HG03378 (cell line): ENCODE measurements around the gene STS.

Experiments
- ATAC-seq: cut with Tn5 transposase; IDR thresholded peaks from one replicate; pipeline ENCODE4 v1.9.1; 2021; ENCODE audit warnings: mild to moderate bottlenecking, moderate library complexity; ENCODE audit not compliant: unreplicated experiment

STS gene, protein sequence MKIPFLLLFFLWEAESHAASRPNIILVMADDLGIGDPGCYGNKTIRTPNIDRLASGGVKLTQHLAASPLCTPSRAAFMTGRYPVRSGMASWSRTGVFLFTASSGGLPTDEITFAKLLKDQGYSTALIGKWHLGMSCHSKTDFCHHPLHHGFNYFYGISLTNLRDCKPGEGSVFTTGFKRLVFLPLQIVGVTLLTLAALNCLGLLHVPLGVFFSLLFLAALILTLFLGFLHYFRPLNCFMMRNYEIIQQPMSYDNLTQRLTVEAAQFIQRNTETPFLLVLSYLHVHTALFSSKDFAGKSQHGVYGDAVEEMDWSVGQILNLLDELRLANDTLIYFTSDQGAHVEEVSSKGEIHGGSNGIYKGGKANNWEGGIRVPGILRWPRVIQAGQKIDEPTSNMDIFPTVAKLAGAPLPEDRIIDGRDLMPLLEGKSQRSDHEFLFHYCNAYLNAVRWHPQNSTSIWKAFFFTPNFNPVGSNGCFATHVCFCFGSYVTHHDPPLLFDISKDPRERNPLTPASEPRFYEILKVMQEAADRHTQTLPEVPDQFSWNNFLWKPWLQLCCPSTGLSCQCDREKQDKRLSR

DNA sequence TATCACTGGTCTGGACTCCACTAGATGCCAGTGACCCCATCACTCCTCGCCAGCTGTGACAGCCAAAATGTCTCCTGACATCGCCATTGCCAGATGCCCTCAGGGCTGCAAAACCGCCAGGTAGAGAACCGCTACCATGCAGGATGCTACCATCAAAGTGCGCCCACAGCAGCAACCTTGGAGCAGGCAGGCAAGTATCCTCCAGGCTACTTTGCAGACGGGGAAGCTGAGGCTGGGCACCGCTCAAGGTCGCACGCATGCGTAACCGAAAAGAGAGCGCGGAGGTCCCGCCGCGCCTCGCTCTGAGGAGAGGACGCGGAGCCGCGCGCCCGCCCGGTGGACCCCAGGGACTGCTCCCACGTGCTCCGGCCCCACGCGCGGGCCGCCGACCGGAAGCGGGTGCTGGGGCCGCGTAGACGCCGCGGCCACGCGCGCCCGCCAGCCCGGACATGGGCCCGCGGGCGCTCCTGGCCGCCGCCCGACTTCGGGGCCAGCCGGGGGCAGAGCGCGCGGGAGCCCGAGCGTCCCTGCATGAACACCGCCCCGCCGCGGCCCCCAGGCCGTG is at the start of gene STS:
TSS of gene STS (plus strand) at position 300 of the 565 bp plus-strand sequence. CDS start 105,488 bp downstream, outside the sequence.
- peak; percentile 23 for ATAC-seq

GRCh38 chrX:7100022-7100421 is 47.5 kb upstream of the STS start:
- no peak for ATAC-seq

DNA sequence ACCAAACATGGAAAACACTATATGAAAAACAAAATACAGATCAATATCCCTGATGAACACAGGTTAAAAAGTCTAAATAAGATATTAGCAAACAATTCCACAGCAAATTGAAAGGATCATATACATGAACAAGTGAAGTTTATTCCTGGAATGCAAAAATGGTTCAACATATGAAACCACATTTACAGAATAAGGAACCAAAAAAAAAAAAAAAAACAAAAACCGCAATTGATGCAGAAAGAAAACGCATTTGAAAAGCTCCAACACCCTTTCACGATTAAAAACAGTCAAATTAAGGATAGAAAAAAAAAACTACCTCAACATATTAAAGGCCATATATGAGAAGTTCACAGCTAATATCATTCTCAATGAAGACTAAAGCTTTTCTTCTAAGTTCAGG is 45.4 kb upstream of the STS start:
- ATAC-seq = no peak

GRCh38 chrX:7106649-7107048 is 40.9 kb upstream of the STS start:
- ATAC-seq = no peak

DNA sequence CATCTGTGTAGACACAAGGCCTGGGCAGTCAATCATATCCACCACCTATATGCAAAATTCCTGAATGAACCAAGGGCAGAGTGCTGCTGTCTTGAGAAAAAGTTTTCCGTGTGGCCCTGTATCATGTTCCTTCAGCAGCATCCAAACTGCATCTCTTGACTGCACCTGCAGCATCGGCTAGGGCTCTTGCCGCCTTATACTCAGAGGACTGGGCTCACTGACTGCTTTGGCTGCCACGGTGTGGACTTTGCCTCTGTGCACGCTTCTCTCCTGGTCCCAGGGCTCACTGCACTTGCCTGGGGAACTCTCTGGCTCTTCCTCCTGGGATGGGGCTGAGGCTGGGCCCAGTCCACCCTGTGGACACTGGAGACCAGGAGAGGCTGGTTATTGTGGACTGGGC is 39.5 kb upstream of the STS start:
- ATAC-seq = no peak

DNA sequence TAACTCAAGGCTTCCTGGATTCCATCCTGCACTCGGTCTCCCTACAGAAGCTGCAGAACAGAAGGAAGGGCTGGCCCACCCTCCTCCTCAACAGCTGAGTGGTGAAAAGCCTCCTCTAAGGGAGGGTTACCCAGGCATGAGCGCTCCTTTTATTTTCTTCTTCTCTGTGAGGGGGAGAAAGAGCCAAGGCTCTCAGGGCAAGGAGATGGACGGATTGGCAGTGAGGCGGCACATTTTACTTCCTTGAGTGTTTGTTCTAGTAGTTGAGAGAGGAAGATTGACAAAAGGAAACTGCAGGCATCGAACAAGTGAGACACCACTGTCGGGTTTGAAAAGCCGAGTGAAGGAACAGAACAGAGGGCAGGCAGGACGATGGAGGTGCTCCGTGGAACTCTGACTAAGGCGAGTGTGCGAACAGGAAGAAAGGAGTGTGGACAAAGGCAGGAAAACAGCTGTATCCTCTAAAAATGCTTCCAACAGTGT is 38.4 kb upstream of the STS start:
- no peak for ATAC-seq

- ATAC-seq = peak; percentile 81
Measured at GRCh38 chrX:7109838-7110793, 37.4 kb upstream of the STS start.

DNA sequence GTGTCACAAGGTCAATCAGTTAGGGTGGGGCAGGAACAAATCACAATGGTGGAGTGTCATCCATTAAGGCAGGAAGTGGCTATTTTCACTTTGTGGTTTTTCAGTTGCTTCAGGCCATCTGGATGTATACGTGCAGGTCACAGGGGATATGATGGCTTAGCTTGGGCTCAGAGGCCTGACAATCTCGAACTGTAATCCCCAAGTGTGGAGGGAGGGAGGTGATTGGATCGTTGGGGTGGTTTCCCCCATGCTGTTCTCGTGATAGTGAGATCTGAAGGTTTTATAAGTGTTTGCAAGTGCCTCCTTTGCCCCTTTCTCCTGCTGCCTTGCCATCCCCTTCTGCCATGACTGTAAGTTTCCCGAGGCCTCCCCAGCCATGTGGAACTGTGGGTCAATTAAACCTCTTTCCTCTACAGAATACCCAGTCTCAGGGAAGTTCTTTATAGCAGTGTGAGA is 36.7 kb upstream of the STS start:
- peak; percentile 53 for ATAC-seq

DNA sequence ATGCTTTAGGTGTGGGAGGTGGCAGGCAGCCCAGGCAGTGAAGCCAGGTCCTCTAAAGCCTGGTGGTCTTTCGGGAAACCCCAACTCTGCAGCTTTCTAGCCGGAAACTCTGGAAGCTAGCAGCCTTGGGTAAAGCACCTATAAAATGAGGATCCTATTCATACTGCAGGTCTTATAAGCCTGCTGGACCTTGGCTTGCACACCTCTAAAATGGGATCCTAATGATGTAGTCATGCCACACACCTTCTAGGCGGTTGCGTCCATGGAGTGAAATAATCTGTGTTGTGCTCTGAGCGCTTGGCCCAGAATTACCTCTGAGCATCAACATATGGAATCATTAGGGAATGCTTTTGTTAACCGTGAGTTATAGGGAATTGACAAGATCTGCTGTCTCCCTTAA is 36.0 kb upstream of the STS start:
- ATAC-seq = no peak

DNA sequence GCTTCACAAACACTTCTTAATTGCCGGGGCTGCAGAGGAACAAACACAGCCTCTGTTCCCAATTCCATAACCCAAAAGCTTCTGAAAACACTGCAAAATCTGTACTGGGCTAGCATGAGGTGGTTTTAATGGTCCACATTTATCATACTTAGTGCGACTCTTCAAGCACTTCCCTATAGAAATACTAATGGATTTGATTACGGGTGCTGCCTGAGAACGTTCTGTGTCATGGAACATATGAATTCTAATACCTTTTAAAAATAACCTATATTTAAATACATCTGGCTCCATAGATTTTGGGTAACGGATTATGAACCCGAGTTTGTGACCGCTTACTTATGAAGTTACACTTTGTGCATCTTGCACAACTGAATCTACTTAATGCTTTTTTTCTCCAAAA is 35.4 kb upstream of the STS start:
- ATAC-seq = no peak

GRCh38 chrX:7115557-7115956 is 32.0 kb upstream of the STS start:
- ATAC-seq = peak; percentile 76

DNA sequence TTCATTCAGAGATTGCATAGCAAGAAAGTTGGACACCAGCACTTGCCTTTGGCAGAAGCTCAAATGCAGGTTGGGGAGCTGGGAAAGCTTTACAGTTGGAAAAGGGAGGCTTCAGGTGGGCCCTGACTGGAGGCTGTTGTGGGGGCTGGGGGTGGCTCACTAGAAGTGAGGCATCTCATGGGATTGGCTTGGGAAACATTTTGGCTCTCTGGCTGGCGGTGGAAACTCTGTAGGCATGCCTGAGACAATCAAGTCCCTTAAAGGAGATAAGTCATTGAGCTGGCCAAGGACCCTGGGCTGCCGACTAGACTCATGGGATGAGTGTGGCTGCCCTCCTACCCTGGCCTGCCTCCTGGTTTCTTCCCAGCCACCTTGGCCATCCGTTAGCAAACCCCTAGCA is 31.4 kb upstream of the STS start:
- ATAC-seq = no peak

- no peak for ATAC-seq
Measured at GRCh38 chrX:7117587-7117986, 29.9 kb upstream of the STS start.

DNA sequence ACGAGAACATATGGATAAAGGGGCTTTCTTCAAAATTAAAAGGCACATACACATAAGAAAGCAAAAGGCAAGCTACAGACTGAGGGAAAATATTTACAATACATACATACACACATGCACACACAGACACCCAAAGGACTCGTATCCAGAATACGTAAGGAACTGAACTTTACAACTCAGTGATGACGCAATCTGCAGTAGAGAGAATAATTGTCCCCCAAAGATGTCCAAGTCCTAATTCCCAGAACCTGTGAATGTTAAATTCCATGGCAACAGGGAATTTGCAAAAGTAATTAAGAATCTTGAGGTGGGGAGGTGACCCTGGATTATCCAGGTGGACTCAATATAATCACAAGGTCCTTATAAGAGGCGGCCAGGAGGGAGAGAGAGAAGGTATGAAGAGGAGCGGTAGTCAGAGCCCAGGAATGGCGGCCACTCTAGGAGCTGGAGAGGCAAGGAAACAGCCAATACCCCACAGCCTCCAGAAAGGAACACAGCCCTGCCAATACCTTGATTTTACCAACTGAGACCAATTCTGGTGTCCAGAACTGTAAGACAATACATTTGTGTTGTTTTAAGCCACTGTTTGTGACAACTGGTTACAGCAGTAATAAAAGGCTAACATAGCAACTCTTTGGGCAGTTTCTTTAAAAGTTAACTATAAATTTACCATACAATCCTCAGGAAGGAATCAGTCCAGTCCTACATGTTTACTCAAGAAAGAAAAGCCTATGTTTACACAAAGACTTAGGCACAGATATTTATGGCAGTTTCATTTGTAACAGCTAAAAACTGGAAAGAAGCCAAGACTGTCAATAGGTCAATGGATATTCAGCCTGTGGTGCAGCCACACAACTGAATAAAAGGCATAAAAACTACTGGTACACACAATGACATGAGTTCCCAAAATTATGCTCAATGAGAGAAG is 27.3 kb upstream of the STS start:
- peak; percentile 32 for ATAC-seq

GRCh38 chrX:7120878-7121219 is 26.7 kb upstream of the STS start:
- ATAC-seq = no peak

GRCh38 chrX:7127056-7127455 is 20.5 kb upstream of the STS start:
- no peak for ATAC-seq

DNA sequence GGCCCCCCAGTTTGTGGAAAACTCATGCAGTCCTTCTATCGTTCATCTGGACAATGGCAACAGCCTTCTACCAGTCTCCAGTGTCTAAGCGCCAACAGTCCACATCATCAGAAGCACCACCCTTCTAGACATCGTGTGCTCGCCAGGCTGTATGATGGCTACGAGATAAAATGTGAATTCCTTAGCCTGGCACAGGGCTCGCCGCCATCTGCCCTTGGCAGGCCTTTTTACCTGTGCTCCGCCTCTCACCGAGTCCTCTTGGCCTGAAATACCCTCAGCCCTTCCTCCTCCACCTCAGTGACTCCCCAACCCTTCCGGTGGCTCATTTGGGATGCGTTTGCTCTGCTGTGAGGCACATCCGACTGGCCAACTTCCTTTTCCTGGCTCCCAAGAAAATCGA is 15.9 kb upstream of the STS start:
- ATAC-seq = no peak

DNA sequence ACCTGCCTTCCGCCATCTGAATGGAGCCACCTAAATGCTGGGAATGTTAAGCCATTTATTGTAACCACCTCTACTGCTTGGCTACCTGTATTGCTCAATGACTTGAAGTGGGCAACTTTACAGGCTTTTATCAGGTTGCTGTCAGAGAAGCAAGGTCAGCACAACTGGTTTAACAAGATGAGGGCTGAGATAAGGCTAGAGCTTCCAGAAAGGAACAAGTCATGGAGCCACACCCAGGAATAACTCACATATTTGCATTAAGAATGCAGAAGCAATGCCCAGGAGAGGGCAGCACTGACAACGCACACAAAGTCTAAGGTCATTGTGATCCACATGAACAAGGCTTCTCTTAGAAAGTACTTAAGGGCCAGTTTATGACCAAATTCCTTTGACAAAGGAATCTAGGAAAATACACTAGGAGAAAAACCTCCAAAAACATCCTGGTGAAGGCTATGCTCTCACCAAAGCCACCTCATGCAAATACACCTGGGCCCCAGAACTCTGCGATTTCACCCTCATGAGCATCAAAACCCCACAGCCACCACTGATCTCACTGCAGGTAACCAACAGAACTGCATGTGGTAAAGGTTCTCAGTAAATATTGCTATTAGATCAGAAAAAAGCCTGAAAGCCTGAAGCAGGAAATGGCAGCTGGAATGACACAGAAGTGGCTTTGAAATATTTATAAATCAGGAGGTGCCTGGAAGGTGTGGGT is 15.0 kb upstream of the STS start:
- peak; percentile 75 for ATAC-seq

DNA sequence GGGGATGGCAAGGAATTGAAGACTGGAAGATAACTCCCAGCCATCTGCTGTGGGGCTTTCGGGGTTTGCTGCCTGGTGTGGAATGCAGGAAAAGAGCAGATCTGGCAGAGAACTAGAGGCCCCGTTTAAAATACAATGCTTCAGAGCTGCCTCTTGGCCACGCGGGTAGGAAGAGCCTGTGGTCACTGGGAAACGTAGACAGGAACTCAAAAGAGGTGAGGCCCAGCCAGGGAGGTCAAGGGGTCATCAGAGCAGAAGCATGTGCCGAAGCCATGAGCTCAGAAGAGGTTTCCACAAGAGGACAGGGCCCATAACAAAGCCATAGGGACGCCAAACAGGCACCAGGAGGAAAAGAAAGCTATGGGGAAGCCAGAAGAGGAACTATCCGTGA is 14.5 kb upstream of the STS start:
- no peak for ATAC-seq
